Stimulated activated naive B cell treated with anti-CD40 and anti-IgM and Interleukin-4, amounts not matched to agents 10 μg/mL and 1 μg/mL and 100 μg/mL, for 72 hours (primary cell): ENCODE results near the gene WASHC2A.
"Not testable (repeated sequence)": the region's sequence is repeated elsewhere in the genome, so short reads cannot be mapped to it uniquely, and the experiment has no call there.

Experiments used
- ATAC-seq, 2 donors: fragments of 150-1000 bp; cut with Tn5 transposase; replicated peaks; 2 replicates each; pipeline ENCODE4 v1.10.0; 2021; ENCODE audit warnings: moderate library complexity in 1 of 2
- DNase-seq: peaks from one replicate; pipeline ENCODE4 v3.0.0; 2021
- H3K27ac Mint-ChIP-seq: one replicate; pipeline ENCODE4 v1.8.0; 2022; ENCODE audit warnings: mild to moderate bottlenecking, mixed read lengths
- H3K27me3 Mint-ChIP-seq, 2 donors: one replicate each; pipeline ENCODE4 v1.8.0; 2022; ENCODE audit warnings: mixed read lengths in 2 of 2
- H3K36me3 Mint-ChIP-seq, 2 donors: one replicate each; pipeline ENCODE4 v1.8.0; 2022; ENCODE audit warnings: mixed read lengths in 2 of 2, mild to moderate bottlenecking in 1 of 2
- H3K4me1 Mint-ChIP-seq, 2 donors: one replicate each; pipeline ENCODE4 v1.8.0; 2022; ENCODE audit warnings: mixed read lengths in 2 of 2, mild to moderate bottlenecking in 1 of 2
- H3K4me3 Mint-ChIP-seq, 2 donors: one replicate each; pipeline ENCODE4 v1.8.0; 2022; ENCODE audit warnings: mild to moderate bottlenecking in 2 of 2, mixed read lengths in 2 of 2, moderate library complexity in 1 of 2
- H3K9me3 Mint-ChIP-seq, 2 donors: one replicate each; pipeline ENCODE4 v1.8.0; 2022; ENCODE audit warnings: mixed read lengths in 2 of 2, mild to moderate bottlenecking in 1 of 2

The WASHC2A gene

GRCh38 chr10:50052778-50053376, 14.9 kb upstream of the WASHC2A start:
- ATAC-seq, DNase-seq, H3K4me3 Mint-ChIP-seq, H3K9me3 Mint-ChIP-seq, H3K27me3 Mint-ChIP-seq, H3K27ac Mint-ChIP-seq, H3K36me3 Mint-ChIP-seq, H3K4me1 Mint-ChIP-seq: not testable (repeated sequence)

- not testable (repeated sequence) for H3K4me1 Mint-ChIP-seq, H3K9me3 Mint-ChIP-seq, H3K27me3 Mint-ChIP-seq, H3K36me3 Mint-ChIP-seq, DNase-seq, H3K27ac Mint-ChIP-seq, ATAC-seq, H3K4me3 Mint-ChIP-seq
Observed at GRCh38 chr10:50055494-50056292, 12.1 kb upstream of the WASHC2A start.

DNA sequence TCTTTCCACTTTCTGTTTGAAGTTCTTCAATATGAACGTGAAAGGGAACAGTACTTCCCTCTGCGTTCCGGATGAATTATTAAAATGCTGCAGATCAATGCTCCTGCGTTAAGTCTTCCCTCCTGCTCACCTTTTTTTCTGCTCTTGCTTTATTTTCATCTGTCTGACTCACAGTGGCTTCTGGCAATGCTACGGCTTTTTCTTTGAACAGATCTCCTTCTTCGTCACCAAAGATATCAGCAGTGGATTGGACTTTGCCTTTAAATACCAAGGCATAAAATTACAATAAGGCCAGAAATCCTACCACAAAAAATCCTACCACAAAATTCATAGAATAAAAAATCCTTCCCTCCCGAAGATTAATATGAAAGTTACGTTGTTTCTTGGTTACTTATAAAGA, 11.1 kb upstream of the WASHC2A start:
- not testable (repeated sequence) for H3K27me3 Mint-ChIP-seq, H3K27ac Mint-ChIP-seq, H3K4me1 Mint-ChIP-seq, H3K9me3 Mint-ChIP-seq, ATAC-seq, DNase-seq, H3K4me3 Mint-ChIP-seq, H3K36me3 Mint-ChIP-seq

GRCh38 chr10:50058727-50059126, 9.0 kb upstream of the WASHC2A start:
- H3K36me3 Mint-ChIP-seq, H3K4me1 Mint-ChIP-seq, H3K9me3 Mint-ChIP-seq, ATAC-seq, H3K27ac Mint-ChIP-seq, DNase-seq, H3K27me3 Mint-ChIP-seq, H3K4me3 Mint-ChIP-seq: not testable (repeated sequence)

- not testable (repeated sequence) for ATAC-seq, H3K36me3 Mint-ChIP-seq, H3K27ac Mint-ChIP-seq, H3K27me3 Mint-ChIP-seq, H3K9me3 Mint-ChIP-seq, H3K4me1 Mint-ChIP-seq, DNase-seq, H3K4me3 Mint-ChIP-seq
Observed at GRCh38 chr10:50059946-50060345, 7.8 kb upstream of the WASHC2A start.

DNA sequence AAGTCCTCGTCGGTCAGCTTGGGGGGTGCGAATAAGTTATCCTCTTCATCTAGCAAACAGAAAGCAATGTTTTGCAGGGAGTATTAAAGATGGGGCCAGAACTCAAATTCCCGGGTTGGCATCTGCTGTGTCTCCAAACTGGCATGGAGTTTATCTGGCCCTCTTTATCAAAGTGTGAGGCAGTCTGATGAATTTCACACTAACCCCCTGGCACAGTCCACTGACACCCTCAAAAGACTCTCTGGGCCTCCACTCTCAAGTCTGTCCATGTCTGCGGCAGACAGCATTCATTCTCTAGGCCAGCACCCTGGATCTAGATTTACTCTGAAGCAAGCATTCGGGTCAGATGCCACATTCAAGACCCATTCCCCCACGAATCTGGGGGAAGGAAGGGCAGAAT, 6.2 kb upstream of the WASHC2A start:
- DNase-seq, H3K4me1 Mint-ChIP-seq: not testable (repeated sequence)

DNA sequence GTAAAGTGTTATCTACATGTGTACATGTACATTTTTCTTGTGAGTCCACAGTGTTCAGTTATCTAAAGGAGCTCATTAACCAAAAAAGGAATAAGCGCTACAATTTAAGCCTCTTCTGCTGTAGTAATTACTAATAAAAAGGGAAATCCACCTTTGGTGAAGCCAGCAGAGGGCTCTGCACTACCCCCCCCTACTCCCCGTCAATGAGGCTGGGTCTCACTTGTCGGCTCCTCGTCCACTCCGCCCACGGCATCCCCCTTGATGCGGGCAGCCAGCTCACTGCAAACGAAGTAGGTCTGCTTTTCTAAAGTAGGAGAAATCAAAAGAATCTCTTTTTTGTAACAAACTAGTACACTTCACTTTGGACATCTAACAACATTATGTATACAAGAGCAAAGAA, 4.7 kb upstream of the WASHC2A start:
- H3K27me3 Mint-ChIP-seq, result peaks cover 0 to 10% of the 10 kb centered on the region in 2 donors
- no peak for DNase-seq
- ATAC-seq, result no peak
- peaks cover 0 to 3% of the 10 kb centered on the region in 2 donors for H3K36me3 Mint-ChIP-seq
- H3K9me3 Mint-ChIP-seq, result no peaks in the 10 kb centered on the region
- no peak overlapping the region for H3K4me3 Mint-ChIP-seq
- peaks cover 0 to 2% of the 10 kb centered on the region in 2 donors for H3K4me1 Mint-ChIP-seq
- no peak overlapping the region for H3K27ac Mint-ChIP-seq

More for the DNA sequence above, 6.2 kb upstream of the WASHC2A start:
- H3K36me3 Mint-ChIP-seq, H3K4me3 Mint-ChIP-seq, H3K27ac Mint-ChIP-seq, ATAC-seq, H3K27me3 Mint-ChIP-seq, H3K9me3 Mint-ChIP-seq: not testable (repeated sequence)

DNA sequence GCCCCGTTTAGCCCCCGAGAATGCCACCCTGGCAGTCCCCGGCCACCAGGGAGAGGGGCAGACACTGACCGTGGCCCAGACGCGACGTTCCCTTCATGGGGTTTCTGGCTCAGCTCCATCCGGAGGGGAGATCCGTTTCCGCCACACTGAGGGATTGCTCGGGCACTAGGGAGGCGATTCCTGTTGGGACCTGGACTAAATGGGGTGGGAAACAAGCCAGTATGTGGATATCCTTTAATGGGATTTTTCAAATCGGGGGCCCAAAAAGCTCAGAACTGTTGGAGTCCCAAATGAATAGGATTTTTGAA, 552 bp downstream of the WASHC2A start:
- not testable (repeated sequence) for DNase-seq, H3K9me3 Mint-ChIP-seq, ATAC-seq, H3K4me1 Mint-ChIP-seq, H3K36me3 Mint-ChIP-seq, H3K27me3 Mint-ChIP-seq
- peak overlapping the region; percentile 96 for H3K27ac Mint-ChIP-seq
- peak overlapping the region; percentile 84 to 91 for H3K4me3 Mint-ChIP-seq

DNA sequence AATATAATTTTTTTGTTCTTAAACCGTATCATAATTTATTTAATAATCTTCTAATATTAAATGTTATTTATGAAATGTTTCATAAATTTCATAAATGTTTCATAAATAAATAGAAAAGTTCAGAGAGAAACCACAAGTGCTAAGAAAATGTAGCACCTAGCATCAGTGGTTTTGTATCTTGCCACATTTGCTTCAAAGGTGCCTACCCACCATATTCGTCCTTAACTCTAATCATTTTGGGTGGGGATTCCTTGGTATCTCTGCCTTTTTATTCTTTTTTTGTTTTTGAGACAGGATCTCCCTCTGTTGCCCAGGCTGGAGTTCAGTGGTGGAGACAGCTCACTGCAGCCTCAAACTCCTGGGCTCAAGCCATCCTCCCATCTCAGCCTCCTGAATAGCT, 7.4 kb downstream of the WASHC2A start:
- not testable (repeated sequence) for DNase-seq, ATAC-seq, H3K9me3 Mint-ChIP-seq, H3K27ac Mint-ChIP-seq, H3K4me3 Mint-ChIP-seq, H3K4me1 Mint-ChIP-seq, H3K27me3 Mint-ChIP-seq
- peaks cover 3 to 11% of the 10 kb centered on the region in 2 donors for H3K36me3 Mint-ChIP-seq

GRCh38 chr10:50075544-50075943, 7.8 kb downstream of the WASHC2A start:
- H3K9me3 Mint-ChIP-seq, result not testable (repeated sequence)

DNA sequence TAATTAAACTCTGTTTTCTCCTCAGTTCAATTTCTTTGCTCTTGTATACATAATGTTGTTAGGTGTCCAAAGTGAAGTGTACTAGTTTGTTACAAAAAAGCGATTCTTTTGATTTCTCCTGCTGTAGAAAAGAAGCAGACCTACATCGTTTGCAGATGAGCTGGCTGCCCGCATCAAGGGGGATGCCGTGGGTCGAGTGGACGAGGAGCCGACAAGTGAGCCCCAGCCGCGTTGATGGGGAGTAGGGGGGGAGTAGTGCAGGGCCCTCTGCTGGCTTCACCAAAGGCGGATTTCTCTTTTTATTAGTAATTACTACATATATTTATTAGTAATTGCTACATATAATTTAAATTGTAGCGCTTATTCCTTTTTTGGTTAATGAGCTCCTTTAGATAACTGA, 23.6 kb downstream of the WASHC2A start:
- not testable (repeated sequence) for H3K36me3 Mint-ChIP-seq, H3K4me1 Mint-ChIP-seq, ATAC-seq, H3K4me3 Mint-ChIP-seq, H3K27me3 Mint-ChIP-seq, DNase-seq, H3K27ac Mint-ChIP-seq, H3K9me3 Mint-ChIP-seq

More at GRCh38 chr10:50075544-50075943, 7.8 kb downstream of the WASHC2A start:
- not testable (repeated sequence) for H3K27ac Mint-ChIP-seq, H3K27me3 Mint-ChIP-seq, ATAC-seq, H3K4me1 Mint-ChIP-seq, H3K4me3 Mint-ChIP-seq, DNase-seq
- peaks cover 3 to 11% of the 10 kb centered on the region in 2 donors for H3K36me3 Mint-ChIP-seq

DNA sequence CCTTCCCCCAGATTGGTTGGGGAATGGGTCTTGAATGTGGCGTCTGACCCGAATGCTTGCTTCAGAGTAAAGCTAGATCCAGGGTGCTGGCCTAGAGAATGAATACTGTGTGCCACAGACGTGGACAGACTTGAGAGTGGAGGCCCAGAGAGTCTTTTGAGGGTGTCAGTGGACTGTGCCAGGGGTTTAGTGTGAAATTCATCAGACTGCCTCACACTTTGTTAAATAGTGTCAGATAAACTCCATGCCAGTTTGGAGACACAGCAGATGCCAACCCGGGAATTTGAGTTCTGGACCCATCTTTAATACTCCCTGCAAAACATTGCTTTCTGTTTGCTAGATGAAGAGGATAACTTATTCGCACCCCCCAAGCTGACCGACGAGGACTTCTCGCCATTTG, 25.2 kb downstream of the WASHC2A start:
- H3K9me3 Mint-ChIP-seq, ATAC-seq, H3K36me3 Mint-ChIP-seq, H3K4me3 Mint-ChIP-seq, H3K4me1 Mint-ChIP-seq, H3K27me3 Mint-ChIP-seq, DNase-seq, H3K27ac Mint-ChIP-seq: not testable (repeated sequence)

DNA sequence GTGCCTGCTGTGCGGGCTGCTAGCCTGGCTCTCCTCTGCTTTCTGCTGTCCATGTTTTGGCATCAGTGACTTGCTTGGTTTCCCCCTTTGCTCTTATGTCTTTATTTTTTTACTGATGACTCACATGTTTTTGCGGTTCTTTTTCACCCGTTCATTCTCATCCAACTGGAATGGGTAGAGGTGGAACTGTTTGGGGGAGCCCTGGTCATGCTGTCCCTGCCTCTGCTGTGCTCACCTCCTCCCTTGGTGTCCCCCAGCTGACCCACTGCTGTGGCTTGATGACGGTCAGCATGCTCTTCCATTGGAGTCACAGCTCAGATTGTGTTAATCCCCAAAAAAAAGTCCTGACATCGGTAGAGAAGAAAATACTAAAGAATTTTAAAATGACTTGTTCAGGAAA, 26.9 kb downstream of the WASHC2A start:
- H3K36me3 Mint-ChIP-seq, result peaks cover 4 to 11% of the 10 kb centered on the region in 2 donors
- H3K27ac Mint-ChIP-seq, DNase-seq, H3K27me3 Mint-ChIP-seq, H3K4me3 Mint-ChIP-seq, H3K4me1 Mint-ChIP-seq, H3K9me3 Mint-ChIP-seq, ATAC-seq: not testable (repeated sequence)

- H3K9me3 Mint-ChIP-seq, ATAC-seq, DNase-seq, H3K27ac Mint-ChIP-seq, H3K4me1 Mint-ChIP-seq, H3K4me3 Mint-ChIP-seq, H3K27me3 Mint-ChIP-seq: not testable (repeated sequence)
- H3K36me3 Mint-ChIP-seq, result peaks cover 4 to 11% of the 10 kb centered on the region in 2 donors
Observed at GRCh38 chr10:50095402-50095801, 27.6 kb downstream of the WASHC2A start.

DNA sequence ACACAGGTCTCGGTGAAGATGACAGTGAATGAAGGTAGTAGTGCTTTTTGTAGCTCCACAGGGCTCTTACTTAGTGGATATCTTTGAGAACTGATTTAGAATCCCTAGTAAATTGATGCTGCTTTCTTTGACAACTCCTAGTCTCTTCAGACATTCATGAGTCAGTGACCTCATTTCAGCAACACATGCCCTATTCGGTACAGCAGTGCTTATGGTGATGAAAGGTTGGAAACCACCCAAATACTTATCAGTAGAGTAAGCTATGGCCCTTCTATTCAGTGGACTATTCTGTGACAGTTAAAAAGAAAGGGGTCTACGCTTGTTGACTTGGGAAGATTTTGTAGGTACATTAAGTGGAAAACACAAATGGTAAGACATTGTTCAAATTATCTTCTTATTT, 29.0 kb downstream of the WASHC2A start:
- not testable (repeated sequence) for H3K9me3 Mint-ChIP-seq, ATAC-seq, H3K4me3 Mint-ChIP-seq, DNase-seq, H3K27ac Mint-ChIP-seq, H3K4me1 Mint-ChIP-seq, H3K27me3 Mint-ChIP-seq
- peaks cover 10 to 21% of the 10 kb centered on the region in 2 donors for H3K36me3 Mint-ChIP-seq
